Liver (tissue), 9 donors: Measurements from ENCODE around the gene ERMP1. TPM values are rescaled to one million over a fixed set of nuclear protein-coding genes. Genes with fewer than 3 reads are reported as not detected.

ENCODE experiments used
- DNase-seq: peaks from one replicate; pipeline ENCODE4 v3.0.0-alpha.2; 2017; ENCODE audit warnings: low spot score
- H3K27ac ChIP-seq, 2 donors: one replicate each; pipeline ENCODE4 v1.7.0; 2013; ENCODE audit warnings: inconsistent platforms in 2 of 2, low read length in 2 of 2, control low read depth in 1 of 2, low read depth in 1 of 2, mild to moderate bottlenecking in 1 of 2
- H3K27me3 ChIP-seq, 4 donors: one replicate each; pipeline versions ENCODE4 v1.6.1 to v1.7.0; 2013; ENCODE audit warnings: low read length in 3 of 4, inconsistent platforms in 1 of 4, mild to moderate bottlenecking in 1 of 4, moderate library complexity in 1 of 4; ENCODE audit not compliant: control insufficient read depth in 4 of 4, insufficient read depth in 4 of 4
- H3K36me3 ChIP-seq, 4 donors: one replicate each; pipeline versions ENCODE4 v1.6.1 to v1.7.0; 2013; ENCODE audit warnings: low read length in 3 of 4, mild to moderate bottlenecking in 3 of 4, low read depth in 1 of 4, moderate library complexity in 1 of 4; ENCODE audit not compliant: control insufficient read depth in 4 of 4, insufficient read depth in 3 of 4
- H3K4me1 ChIP-seq, 4 donors: one replicate each; pipeline versions ENCODE4 v1.6.1 to v1.7.0; 2013; ENCODE audit warnings: low read length in 3 of 4, mild to moderate bottlenecking in 3 of 4, moderate library complexity in 1 of 4; ENCODE audit not compliant: control insufficient read depth in 4 of 4, insufficient read depth in 4 of 4
- H3K4me3 ChIP-seq, 3 donors: one replicate each; pipeline versions ENCODE4 v1.6.1 to v1.7.0; 2013; ENCODE audit warnings: low read length in 3 of 3, control low read depth in 1 of 3, low read depth in 1 of 3, mild to moderate bottlenecking in 1 of 3
- H3K9ac ChIP-seq, 2 donors: one replicate each; pipeline ENCODE4 v1.7.0; 2013; ENCODE audit warnings: low read length in 2 of 2, mild to moderate bottlenecking in 2 of 2, moderate library complexity in 2 of 2, control low read depth in 1 of 2, low read depth in 1 of 2
- H3K9me3 ChIP-seq, 4 donors: one replicate each; pipeline versions ENCODE4 v1.6.1 to v1.7.0; 2013; ENCODE audit warnings: low read length in 3 of 4; ENCODE audit not compliant: control insufficient read depth in 4 of 4
- CTCF ChIP-seq: fragments of 150-350 bp; IDR thresholded peaks from 2 replicates; pipeline ENCODE4 v1.5.1; 2017; ENCODE audit warnings: improper control_type of control experiment, low read depth, low read length; ENCODE audit not compliant: missing input control
- EGR1 ChIP-seq, 2 donors: IDR thresholded peaks; 2 replicates each; pipeline ENCODE4 v1.6.1; 2016 to 2018; ENCODE audit warnings: antibody characterized with exemption in 2 of 2, low read depth in 2 of 2
- FOXA1 ChIP-seq: IDR thresholded peaks from 2 replicates; pipeline ENCODE4 v1.6.1; 2016; ENCODE audit warnings: antibody characterized with exemption
- FOXA2 ChIP-seq: IDR thresholded peaks from 2 replicates; pipeline ENCODE4 v1.6.1; 2016; ENCODE audit warnings: antibody characterized with exemption
- GABPA ChIP-seq, 2 donors: IDR thresholded peaks in 1 of 2; conservative IDR thresholded peaks in 1 of 2; 2 replicates each; pipeline ENCODE4 v1.6.1; 2016; ENCODE audit warnings: antibody characterized with exemption in 2 of 2, mild to moderate bottlenecking in 1 of 2, moderate library complexity in 1 of 2
- HNF4A ChIP-seq, 2 donors: conservative IDR thresholded peaks; 2 replicates each; pipeline ENCODE4 v1.6.1; 2016; ENCODE audit warnings: antibody characterized with exemption in 2 of 2, mild to moderate bottlenecking in 2 of 2
- HNF4G ChIP-seq: IDR thresholded peaks from 2 replicates; pipeline ENCODE4 v1.6.1; 2016; ENCODE audit warnings: antibody characterized with exemption
- JUND ChIP-seq, 2 donors: IDR thresholded peaks; 2 replicates each; pipeline ENCODE4 v1.6.1; 2016; ENCODE audit warnings: antibody characterized with exemption in 2 of 2
- MAX ChIP-seq: IDR thresholded peaks from 2 replicates; pipeline ENCODE4 v1.6.1; 2016; ENCODE audit warnings: antibody characterized with exemption
- NR2F2 ChIP-seq: IDR thresholded peaks from 2 replicates; pipeline ENCODE4 v1.6.1; 2016; ENCODE audit warnings: antibody characterized with exemption
- RAD21 ChIP-seq, 2 donors: IDR thresholded peaks; 2 replicates each; pipeline ENCODE4 v1.6.1; 2016; ENCODE audit warnings: antibody characterized with exemption in 2 of 2, mild to moderate bottlenecking in 2 of 2
- RXRA ChIP-seq, 2 donors: IDR thresholded peaks; 2 replicates each; pipeline ENCODE4 v1.6.1; 2017 to 2018; ENCODE audit warnings: antibody characterized with exemption in 2 of 2, mild to moderate bottlenecking in 1 of 2
- SP1 ChIP-seq: IDR thresholded peaks from 2 replicates; pipeline ENCODE4 v1.6.1; 2018; ENCODE audit warnings: antibody characterized with exemption, mild to moderate bottlenecking
- TAF1 ChIP-seq: conservative IDR thresholded peaks from 2 replicates; pipeline ENCODE4 v1.6.1; 2016; ENCODE audit warnings: antibody characterized with exemption, mild to moderate bottlenecking
- YY1 ChIP-seq: IDR thresholded peaks from 2 replicates; pipeline ENCODE4 v1.6.1; 2016; ENCODE audit warnings: antibody characterized with exemption, mild to moderate bottlenecking
- ZBTB33 ChIP-seq: IDR thresholded peaks from 2 replicates; pipeline ENCODE4 v1.6.1; 2016; ENCODE audit warnings: antibody characterized with exemption
- WGBS: extraction: QIAGEN DNeasy Blood & Tissue Kit; methylation state at CpG from one replicate; pipeline ENCODE4 v1.1.7; 2013; 5-methylcytosine and 5-hydroxymethylcytosine counted together
- polyA plus RNA-seq, 2 donors: library from polyadenylated mRNA; stranded (reverse) in 1 of 2; unstranded in 1 of 2; fragments of 200-250 nt in 1 of 2; fragments of >200 nt in 1 of 2; fragmentation: Nextera tagmentation in 1 of 2; extraction: Ambion mirVana in 1 of 2; gene quantifications; one replicate each; pipeline versions ENCODE4 v1.2.1 to v1.2.3, GENCODE V29; 2013 to 2015
- total RNA-seq, 2 donors: library from RNA; depleted of rRNA; stranded (reverse); fragments of >200 nt; gene quantifications; one replicate each; pipeline ENCODE4 v1.2.3, GENCODE V29; 2014
- TF ChIP-seq, protein P1 (sequence below): IDR thresholded peaks from 2 replicates; pipeline ENCODE4 v1.6.1; 2016; ENCODE audit warnings: antibody characterized with exemption
- TF ChIP-seq, protein P2 (sequence below): IDR thresholded peaks from 2 replicates; pipeline ENCODE4 v1.6.1; 2016; ENCODE audit warnings: antibody characterized with exemption, mild to moderate bottlenecking
- donor health status: healthy.
- donor health status: healthy.
- donor health status: healthy.
- donor health status: healthy.
- donor health status: healthy.

Gene ERMP1
- total and polyA plus RNA-seq, 4 donors = 2.7 to 19.5 (median 9.6) TPM

GRCh38 chr9:5858833-5859232 is 25.9 kb upstream of the ERMP1 start:
- TF ChIP-seq FOXA2 = no peak
- TF ChIP-seq JUND (IDR thresholded peaks at IDR 0.05) = no peak
- no peak for TF ChIP-seq TAF1
- TF ChIP-seq MAX = no peak
- no peak for TF ChIP-seq GABPA (IDR thresholded peaks at IDR 0.05 in 1 of 2, conservative IDR thresholded peaks at IDR 0.05 in 1 of 2)
- TF ChIP-seq CTCF = no peak
- TF ChIP-seq NR2F2 = no peak
- TF ChIP-seq EGR1 (IDR thresholded peaks at IDR 0.05; ENCODE audit: low read depth in 2 of 2) = no peak
- no peak for TF ChIP-seq HNF4G
- TF ChIP-seq RAD21 (IDR thresholded peaks at IDR 0.05) = no peak
- no peak for TF ChIP-seq YY1
- TF ChIP-seq HNF4A (conservative IDR thresholded peaks at IDR 0.05) = no peak
- TF ChIP-seq, protein P1, sequence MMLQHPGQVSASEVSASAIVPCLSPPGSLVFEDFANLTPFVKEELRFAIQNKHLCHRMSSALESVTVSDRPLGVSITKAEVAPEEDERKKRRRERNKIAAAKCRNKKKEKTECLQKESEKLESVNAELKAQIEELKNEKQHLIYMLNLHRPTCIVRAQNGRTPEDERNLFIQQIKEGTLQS = no peak
- TF ChIP-seq FOXA1 = no peak
- no peak for TF ChIP-seq RXRA (IDR thresholded peaks at IDR 0.05)
- no peak for TF ChIP-seq ZBTB33
- TF ChIP-seq, protein P2, sequence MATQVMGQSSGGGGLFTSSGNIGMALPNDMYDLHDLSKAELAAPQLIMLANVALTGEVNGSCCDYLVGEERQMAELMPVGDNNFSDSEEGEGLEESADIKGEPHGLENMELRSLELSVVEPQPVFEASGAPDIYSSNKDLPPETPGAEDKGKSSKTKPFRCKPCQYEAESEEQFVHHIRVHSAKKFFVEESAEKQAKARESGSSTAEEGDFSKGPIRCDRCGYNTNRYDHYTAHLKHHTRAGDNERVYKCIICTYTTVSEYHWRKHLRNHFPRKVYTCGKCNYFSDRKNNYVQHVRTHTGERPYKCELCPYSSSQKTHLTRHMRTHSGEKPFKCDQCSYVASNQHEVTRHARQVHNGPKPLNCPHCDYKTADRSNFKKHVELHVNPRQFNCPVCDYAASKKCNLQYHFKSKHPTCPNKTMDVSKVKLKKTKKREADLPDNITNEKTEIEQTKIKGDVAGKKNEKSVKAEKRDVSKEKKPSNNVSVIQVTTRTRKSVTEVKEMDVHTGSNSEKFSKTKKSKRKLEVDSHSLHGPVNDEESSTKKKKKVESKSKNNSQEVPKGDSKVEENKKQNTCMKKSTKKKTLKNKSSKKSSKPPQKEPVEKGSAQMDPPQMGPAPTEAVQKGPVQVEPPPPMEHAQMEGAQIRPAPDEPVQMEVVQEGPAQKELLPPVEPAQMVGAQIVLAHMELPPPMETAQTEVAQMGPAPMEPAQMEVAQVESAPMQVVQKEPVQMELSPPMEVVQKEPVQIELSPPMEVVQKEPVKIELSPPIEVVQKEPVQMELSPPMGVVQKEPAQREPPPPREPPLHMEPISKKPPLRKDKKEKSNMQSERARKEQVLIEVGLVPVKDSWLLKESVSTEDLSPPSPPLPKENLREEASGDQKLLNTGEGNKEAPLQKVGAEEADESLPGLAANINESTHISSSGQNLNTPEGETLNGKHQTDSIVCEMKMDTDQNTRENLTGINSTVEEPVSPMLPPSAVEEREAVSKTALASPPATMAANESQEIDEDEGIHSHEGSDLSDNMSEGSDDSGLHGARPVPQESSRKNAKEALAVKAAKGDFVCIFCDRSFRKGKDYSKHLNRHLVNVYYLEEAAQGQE = no peak
- no peak for TF ChIP-seq SP1
- Histone ChIP-seq H3K27me3 (no peaks in the 10 kb centered on the region), H3K36me3 (no peaks in the 10 kb centered on the region), H3K27ac (no peak overlapping the region), H3K9ac (no peak overlapping the region), H3K4me3 (no peak overlapping the region), H3K4me1 (peaks cover 2 to 12% (median 9%) of the 10 kb centered on the region in 4 donors), H3K9me3 (no peaks in the 10 kb centered on the region)
- 56% methylated on average over 3 of the region's 3 CpGs for WGBS
- DNase-seq = no peak
